Amniotic stem cell (primary cell): ENCODE data around the gene MAGEB17.

Source experiments
- DNase-seq: peaks from one replicate; lab custom pipeline; 2025; lab: John Stamatoyannopoulos, UW

The MAGEB17 gene

DNA sequence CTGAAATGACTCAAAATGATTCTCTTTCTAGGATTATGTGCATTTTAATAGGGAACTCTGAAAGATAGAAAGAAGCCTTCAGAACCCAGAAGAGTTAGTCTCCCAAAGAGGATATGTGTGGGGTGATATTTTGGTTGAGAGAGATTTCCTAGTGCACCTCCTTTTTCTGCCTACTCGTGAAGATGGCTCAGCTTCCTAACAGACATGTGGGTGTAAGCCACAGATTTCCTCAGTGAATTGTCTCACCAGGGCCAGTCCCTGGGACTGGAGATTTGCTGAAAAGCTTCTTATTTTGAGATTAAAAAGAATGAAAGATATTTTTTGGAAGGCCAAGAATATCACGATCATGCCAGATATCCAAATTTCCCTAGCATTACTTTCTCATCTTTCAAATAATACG, 42.8 kb downstream of the MAGEB17 start:
- no peak for DNase-seq

DNA sequence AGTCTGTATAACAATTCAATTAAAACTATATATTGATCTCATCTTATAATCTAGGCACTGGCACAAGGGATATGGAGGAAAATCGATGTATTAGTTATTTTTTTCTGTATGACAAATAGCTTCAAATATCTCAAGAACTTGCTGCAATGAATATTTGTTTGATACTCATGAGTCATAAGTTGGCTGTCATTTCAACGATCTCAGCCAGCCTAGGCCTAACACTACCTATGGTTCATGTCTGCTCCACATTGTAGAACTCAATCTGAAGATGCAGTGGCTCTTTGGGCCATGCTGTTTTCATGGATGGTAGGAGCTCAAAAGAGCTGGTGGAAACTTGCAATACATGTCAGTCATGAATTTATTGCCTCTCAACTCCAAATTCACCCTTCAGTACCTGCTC, 44.7 kb downstream of the MAGEB17 start:
- no peak for DNase-seq

DNA sequence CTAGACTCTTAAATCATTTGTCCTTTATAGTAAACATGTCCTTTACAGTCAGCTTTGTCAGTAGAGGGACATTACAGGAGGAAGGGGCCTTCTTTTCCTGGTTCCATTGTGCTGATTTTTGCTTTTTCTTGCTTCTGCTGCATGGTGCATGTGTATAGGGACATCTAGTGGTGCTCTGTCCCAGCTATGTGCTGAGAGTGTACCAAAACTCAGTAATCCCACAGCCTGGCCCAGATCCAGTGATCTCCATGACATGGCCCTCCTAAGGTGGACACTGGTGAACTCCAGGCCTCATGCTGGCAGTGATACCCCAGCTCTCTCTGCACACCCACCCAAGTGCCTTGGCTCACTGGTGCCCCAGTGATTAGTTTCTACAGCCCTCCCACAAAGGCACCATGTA, 45.2 kb downstream of the MAGEB17 start:
- no peak for DNase-seq

DNA sequence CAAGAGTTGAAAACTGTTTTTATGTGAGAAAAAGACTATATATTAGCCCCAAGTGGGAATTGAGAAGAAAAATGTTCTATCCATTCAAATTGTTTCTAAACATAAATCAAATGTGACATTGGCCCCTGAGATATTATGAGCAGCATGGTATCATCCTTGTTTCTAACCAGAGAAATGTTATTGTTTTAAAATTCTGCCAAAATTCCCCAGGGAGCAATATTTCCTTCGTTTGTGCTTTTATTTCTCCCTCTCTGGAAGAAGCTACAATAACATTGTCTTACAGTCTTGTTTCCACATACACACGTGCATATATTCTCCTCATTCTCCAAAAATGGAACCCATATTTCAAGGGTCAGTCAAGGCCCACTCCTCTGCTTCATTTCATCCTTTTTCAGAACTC, 46.7 kb downstream of the MAGEB17 start:
- DNase-seq: no peak

DNA sequence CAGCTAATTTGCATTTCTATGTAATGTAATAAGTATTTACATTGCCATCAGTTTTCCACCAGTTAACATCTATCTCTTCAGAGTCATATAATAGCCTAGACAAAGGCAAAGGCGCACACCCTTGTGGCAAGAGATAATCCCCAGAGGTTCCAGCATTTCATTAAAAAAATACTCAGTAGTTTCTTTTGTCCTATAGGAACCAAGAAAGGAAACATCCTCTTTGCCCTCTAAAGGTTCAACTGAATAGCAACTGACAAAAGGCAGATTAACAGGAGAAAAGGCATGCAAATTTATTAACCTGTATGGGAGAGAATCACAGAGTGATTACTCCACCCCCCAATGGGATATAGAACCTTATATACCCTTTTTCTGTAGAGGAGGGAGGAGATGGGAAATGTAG, 48.4 kb downstream of the MAGEB17 start:
- DNase-seq: no peak
